NCI-H146 (cell line): ENCODE data around the gene ZNF683.
"Not testable (repeated sequence)": the region's sequence is repeated elsewhere in the genome, so short reads cannot be mapped to it uniquely, and the experiment has no call there.

ENCODE experiments used
- DNase-seq: peaks from one replicate; lab custom pipeline; 2025; lab: John Stamatoyannopoulos, UW

The ZNF683 gene

DNA sequence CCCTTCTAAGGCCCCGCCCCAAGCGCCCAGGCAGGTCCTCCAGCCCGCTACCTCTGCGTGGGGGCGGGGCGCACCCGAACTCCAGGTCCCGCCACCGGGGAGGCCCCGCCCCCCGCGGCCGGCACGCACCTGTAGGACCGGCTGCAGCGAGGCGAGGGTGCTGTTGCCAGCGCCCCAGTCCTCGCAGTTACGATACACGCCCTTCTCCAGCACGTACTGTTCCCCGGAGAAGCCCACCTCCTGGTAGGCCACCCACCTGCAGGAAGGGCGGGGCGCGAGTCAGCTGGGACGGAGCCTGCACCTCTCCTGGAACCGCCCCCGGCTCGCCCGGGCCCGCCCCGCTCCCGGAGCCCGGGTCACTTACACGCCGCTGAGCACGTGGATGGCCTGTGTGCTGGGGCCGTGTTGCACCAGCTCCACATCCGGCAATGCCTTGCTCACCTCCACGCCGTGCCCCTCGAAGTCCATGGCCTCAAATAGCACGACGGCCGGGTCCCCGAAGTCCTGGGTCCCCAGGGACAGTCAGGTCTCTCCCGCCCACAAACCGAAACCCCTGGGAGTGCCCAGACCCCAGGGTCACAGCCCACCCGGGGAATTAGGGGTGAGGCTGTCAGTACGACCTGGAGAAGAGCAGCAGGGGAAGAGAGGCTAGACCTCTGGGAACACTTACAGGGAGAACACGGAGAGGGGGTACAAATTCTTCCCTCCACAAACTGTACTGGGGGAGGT lies 35.9 kb downstream of the ZNF683 start:
- DNase-seq = peak; percentile 90

DNA sequence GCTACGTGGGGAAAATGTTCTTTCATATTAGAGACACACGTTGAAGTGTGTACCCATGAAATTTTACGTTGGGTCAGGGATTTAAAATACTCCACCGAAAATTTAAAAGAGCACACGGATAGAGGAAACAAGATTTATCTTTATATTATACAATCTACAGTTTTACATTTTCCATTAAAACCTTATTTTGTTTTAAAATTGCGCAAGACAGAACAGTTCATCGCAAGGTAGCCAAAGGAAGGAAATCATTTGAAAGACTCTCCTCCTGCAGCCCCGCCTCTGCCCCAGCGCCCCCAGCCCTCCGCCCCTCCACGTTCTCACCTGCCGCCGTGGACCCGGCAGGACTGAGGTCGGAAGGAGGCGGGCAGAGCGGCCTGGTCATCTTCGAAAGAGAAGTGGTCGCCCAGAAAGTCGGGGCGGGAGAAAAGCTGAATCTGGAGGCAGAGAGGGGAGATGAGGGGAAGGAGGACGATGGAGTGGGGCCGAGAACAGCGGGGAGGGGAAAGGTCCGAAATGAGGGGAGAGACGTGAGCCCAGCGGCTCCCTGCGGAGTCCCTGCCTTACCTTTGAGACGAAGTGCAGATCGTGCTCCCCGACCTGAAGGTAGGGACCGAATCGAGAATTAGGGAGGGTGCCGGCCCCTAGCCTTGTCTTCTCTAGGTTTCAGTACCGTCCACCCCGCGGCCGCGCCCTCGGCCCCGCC lies 36.6 kb downstream of the ZNF683 start:
- peak; percentile 55 for DNase-seq

DNA sequence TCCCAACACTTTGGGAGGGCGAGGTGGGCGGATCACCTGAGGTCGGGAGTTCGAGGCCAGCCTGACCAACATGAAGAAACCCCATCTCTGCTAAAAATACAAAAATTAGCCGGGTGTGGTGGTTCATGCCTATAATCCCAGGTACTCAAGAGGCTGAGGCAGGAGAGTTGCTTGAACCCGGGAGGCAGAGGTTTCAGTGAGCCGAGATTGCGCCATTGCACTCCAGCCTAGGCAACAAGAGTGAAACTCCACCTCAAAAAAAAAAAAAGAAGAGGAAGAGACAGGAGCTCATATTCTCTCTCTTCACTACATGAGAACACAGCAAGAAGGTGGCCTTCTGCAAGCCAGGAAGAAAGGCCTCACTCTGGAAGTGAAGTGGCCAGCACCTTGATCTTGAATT lies 39.2 kb downstream of the ZNF683 start:
- DNase-seq = not testable (repeated sequence)

DNA sequence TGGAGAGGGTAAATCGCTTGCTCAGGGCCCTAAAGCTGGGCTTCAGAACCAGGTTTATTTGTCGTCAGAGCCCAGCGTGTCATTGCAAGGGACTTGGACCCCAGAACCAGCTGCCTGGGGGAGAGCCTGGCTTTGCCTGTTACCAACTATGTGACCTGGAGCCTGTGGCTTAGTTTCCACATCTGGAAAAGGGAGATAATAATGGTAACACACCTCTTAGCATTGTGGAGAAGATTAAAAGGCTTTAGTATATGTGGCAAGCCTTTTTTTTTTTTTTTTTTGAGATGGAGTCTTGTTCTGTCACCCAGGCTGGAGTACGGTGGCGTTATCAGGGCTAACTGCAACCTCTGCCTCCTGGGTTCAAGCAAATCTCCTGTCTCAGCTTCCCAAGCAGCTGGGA lies 42.3 kb downstream of the ZNF683 start:
- no peak for DNase-seq

DNA sequence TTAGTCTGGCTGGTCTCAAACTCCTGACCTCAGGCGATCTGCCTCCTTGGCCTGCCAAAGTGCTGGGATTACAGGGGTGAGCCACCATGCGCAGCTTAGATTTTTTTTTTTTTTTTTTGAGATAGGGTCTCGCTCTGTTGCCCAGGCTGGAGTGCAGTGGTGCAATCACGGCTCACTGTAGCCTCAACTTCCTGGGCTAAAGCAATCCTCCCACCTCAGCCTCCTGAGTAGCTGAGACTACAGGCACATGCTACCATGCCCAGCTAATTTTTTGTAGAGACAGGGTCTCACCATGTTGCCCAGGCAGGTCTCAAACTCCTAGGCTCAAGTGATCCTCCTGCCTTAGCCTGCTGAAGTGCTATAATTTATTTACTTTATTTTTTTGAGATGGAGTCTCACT lies 43.2 kb downstream of the ZNF683 start:
- DNase-seq = not testable (repeated sequence)

DNA sequence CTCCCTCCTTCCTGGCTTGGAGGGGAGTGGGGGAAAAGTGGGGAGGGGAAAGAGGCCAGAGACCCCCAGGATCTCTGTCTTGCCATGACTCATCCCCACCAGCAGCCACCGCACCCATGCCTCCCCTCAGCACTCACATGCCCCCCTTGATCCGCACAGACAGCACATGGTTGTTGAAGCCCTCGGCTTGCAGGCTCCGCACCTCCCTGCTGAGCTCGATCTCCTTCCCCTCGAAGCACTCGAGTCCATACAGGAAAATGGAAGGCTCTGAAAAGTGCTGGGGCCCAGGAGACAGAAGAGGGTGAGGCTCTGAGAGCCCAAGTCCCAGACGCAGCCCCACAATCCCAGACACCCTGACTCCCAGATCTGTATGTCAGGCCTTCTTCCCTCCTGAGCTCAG lies 44.0 kb downstream of the ZNF683 start:
- DNase-seq = no peak

DNA sequence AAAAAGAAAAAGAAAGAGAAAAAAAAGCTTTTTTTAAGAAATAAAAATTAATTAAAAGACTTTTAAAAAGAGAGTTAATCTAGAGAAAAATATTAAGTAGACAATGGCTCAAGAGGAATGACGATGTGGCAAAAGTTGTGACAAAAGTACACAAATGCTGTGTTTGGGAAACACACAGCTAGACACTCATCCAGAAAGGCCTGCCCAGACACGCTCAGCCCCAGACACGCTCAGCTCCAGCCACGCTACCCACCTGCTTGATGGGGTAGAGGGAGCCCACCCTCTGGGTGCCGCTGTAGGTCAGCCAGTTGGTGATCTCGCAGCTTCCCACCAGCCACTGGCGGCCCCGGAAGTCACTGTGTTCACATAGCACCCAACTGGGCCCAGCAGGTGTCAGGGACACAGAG lies 44.6 kb downstream of the ZNF683 start:
- peak; percentile 84 for DNase-seq

DNA sequence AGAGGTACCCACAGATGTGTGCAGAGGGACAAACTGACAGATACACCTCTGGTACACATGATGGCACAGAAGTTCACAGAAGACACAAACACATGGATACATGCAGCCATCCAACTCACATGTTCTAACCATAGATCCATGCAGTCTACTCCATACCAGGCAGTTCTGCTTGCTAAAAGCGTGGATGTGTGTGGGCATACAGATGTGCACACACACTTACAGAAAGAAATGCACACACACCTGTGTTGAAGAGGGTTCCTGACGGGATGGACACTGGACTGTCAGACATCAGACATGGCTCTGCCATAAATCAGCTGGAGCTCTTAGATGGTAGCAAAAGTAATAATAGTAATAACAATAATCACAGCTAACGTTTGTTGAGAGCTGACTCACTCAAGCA lies 48.0 kb downstream of the ZNF683 start:
- no peak for DNase-seq

DNA sequence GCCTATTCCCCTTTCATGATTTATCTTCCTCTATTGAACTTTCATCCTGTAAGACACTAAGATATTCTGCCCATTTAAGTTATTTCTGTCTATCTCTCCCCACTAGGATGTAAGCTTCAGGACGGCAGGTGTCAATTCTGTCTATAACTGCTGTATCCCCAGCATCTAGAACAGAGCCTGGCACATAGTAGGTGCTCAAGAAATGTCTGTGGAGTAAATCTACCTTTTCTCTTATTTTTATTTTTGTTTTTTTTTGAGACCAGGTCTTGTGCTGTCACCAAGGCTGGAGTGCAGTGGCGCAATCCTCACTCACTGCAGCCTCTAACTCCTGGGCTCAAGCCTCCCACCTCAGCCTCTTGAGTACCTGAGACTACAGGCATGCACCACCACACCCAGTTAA lies 49.2 kb downstream of the ZNF683 start:
- no peak for DNase-seq

DNA sequence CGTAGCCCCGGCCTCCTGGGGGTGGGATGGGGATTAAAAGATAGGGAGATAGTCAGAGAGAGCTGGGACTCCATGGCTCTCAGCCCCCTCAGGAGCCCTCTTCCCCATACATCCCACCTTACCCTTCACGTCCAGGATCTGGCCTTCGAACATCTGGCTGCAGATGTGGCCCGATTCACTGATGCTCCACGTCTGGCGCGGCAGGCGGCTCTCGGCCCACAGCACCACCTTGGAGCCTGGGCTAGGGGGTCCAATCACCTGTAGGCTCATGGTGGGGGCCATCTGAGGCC lies 50.6 kb downstream of the ZNF683 start:
- no peak for DNase-seq

DNA sequence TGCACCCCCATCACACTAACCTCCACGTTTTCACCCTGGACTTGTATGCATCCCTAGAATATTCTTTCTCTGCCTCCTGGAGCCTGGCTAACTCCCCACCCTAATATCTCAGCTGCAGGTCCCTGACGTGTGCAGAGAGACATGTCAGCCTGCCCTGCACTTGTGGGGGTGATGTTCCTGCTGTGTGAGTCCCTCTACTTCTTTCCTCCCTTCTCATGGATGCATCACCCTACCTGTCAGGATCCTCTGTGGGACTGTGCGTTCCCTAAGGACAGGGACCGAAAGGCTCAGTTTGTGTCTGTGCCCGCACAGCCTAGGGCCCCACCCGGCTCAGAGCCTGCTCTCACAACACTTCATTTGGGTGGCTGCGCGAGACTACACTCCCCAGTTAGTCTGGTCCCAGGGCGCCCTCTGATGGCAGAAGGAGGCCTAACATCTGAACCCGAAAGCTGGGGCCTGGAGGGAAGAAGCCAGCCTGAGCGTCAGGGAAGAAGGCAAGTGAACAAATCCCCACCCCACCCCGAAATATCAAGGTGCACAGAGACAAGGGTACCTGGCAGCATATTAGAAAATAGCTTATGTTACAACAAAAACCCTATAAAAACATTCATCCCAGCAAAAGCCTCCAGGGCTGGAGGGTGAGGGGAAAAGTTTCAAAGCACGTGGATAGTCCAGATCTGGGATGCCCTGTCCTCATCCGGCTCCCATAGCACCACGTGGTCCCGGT lies 51.1 kb downstream of the ZNF683 start:
- DNase-seq = peak; percentile 31

DNA sequence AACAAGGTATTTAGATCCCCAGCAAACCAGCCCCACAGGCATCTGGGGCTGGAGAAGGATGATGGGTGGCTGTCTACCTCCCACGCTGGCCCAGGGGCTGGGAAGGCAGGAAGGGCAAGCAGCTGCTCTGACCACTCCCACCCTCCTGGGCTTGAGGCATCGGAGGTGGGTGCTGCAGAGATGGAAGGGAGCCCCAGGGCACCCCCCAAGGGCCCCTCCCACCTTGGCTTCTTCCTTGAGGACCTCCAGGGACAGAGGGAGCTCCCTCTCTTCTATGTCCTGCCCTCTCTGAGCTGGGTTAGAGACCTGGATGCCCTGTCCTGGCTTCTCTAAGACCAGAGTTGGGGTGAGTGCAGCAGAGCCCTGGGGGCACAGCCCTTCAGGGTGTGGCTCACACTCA lies 51.7 kb downstream of the ZNF683 start:
- DNase-seq = no peak

DNA sequence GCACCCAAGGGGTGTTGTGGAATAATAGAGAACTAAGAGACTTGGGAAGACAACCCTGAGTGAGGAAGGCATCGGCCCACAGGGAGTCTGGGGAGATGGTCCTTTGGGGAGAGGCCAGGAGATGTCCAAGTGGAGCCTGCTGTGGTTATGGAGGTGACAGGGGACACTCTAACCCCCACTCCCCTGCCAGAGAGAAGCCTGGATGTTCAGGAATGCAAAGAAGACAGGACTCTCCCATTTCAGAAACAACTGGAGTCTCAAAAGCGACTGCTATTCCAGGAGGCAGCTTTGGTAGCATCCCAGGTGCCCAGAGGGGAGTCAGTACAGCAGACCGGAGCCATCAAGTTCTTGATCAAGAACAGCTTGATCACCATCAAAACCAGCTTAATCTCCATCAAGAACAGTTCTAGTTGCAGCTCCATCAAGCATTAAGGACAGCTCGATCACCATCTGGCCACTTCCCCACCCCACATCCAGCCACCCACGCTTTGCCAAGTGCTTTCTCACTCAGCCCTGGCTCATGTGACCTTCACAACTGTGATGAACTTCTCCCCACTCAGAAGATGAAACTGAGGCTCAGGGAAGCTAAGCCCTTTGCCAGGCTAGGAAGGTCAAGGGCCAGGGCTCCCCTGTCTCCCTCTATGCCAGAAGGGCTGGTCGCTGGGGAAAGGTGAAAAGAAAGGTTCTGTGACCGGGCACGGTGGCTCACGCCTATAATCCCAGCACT lies 54.0 kb downstream of the ZNF683 start:
- DNase-seq = no peak

DNA sequence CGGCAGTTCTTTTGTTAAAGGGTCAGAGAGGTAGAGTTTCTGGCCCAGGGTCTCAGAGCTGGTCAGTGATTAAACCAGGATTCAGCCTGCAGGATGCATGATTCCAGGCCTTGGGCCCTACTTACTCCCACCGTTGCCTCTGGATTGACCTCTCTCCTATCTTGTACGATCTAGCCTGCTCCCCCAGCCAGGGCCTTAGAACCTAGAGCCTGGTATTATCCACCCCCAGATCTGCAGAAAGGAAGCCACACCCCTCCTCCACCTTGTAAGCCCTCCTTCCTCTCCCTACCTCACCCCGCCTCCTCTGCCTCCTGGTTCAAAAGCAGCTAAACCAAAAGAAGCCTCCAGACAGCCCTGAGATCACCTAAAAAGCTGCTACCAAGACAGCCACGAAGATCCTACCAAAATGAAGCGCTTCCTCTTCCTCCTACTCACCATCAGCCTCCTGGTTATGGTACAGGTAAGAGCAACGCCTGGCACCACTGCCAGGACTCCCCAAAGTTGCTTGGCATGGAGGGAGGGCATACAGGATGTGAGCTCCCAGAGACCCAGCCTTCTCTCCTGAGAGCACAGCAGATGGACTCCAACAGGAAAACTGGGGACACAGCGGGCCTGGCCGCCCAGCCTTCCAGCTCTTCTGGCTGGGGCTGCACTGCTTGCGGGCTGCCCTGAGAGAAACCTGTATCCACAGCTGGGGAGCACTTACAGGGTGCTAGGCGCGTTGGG lies 54.8 kb downstream of the ZNF683 start, which contains the start of gene CD52:
TSS of gene CD52 (plus strand) at position 347 of the 726 bp plus-strand sequence. CDS start at position 407, 60 bp downstream.
- DNase-seq = no peak

DNA sequence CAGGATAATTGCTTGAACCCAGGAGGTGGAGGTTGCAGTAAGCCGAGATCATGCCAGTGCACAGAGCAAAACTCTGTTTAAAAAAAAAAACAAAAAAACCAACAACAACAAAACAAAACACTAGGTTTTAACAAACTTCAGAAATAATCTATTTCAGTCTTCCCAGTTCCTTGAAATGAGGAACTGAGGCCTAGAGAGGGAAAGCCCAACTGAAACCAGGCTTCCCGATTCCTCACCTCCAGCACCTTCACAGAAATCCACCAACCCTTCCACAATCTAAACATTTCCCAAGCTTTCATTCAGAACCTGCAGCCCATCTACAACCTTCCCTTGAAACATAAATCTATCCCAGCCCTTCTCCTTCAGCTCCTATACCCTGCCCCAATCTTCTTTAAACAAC lies 55.4 kb downstream of the ZNF683 start:
- DNase-seq = no peak

DNA sequence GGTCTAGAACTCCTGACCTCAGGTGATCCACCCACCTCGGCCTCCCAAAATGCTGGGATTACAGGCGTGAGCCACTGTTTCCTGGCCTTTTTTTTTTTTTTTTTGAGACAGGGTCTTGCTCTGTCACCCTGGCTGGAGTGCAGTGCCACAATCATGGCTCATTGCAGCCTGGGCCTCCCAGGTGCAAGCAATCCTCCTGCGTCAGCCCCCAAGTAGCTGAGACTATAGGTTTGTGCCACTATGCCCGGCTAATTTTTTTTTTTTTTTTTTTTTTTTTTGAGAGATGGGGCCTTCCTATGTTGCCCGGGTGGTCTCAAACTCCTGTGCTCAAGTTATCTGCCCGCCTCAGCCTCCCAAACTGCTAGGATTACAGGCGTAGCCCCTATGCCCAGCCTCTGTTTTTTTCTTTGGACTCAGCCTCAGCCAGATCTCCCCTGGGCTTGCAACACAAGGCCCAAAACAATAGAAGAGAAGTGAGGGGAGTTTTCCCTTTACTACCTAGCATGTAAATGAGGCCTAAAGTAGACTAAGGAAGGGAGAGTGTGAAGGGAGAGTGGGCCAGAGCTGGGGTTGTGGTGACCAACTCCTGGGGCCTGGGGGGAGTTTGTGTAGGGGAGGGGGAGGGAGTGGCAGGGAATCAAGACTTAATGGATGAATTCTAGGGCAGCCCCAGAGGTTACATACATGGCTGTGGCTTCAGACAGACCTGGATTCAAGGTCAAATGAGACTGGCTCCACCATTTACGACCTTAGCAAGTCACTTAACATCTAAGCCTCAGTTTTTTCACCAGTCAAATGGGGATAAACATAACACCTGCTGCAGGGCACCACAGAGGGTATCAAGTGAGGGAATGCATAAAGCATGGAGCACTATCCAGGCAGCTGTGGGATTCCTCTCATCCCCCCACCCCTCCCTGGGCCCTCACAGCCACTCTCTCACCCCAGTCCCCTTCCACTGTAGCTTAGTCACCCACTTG lies 56.4 kb downstream of the ZNF683 start:
- DNase-seq = no peak

DNA sequence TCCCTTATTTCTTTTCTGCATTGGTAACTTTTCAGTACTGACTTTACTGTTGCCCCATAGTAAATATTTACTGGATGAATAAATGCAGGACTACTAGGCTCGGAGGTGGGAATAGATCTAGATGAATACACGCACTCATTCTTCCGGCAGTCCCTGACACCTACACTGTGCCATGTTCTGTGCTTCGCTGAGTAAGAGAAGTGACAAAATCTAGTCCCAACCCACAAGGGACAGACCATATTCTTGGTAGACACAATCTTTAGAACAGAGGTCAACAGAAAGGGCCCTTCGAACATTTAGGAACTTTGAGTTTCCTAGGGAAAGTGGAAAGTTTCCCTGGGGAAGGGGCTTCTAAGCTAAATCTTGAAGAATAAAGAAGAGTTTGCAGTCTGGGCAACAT lies 58.0 kb downstream of the ZNF683 start:
- no peak for DNase-seq
